ENCODE measurements around the gene FOXO1.

FOXO1 gene

DNA sequence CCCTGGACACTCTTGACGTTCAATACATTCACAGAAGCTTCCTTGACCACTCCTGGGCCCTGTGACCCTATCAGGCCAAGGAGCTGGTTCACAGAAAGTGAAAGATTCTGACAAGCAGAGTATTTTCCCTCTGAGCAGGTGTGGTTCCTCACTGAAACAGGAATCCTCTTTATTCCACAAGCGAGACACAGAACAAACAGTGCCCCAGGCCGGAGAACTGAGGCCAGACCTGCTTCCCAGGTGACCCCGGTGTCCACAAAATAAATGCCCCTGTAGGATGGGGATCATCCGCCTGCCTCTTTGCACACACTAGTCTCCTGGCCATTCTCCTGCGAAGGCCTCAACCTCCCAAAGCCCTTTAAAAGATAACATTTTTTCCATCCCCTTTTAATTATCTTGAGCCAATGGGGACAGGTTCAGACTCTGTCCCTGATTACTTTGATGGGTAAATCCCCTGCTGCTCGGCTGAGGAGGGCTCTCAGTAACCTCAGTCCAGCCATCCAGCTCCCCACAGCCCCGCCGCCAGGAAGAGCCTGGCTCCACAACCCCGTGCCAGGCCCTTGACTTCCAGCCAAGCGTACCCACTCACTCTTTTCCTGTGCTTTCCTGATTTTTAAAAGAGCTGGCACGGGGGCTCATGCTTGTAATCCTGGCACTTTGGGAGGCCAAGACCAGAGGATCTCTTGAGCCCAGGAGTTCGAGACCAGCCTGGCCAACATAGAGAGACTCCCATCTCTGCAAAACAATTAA lies 129.1 kb downstream of the FOXO1 start:
- Histone ChIP-seq H3K36me3 (ENCODE audit: insufficient read depth, low read depth, low read length) (no peaks in the 10 kb centered on the region), H3K9ac (ENCODE audit: low read depth, low read length) (no peak overlapping the region), H3K27ac (ENCODE audit: low read length) (no peak overlapping the region), H3K9me3 (ENCODE audit: insufficient read depth, low read depth, low read length) (no peaks in the 10 kb centered on the region), H3K4me1 (ENCODE audit: insufficient read depth, low read length) (peaks cover 19% of the 10 kb centered on the region), H3K27me3 (ENCODE audit: insufficient read depth, low read length) (no peaks in the 10 kb centered on the region), H3K4me3 (ENCODE audit: low read length) (no peak overlapping the region)

DNA sequence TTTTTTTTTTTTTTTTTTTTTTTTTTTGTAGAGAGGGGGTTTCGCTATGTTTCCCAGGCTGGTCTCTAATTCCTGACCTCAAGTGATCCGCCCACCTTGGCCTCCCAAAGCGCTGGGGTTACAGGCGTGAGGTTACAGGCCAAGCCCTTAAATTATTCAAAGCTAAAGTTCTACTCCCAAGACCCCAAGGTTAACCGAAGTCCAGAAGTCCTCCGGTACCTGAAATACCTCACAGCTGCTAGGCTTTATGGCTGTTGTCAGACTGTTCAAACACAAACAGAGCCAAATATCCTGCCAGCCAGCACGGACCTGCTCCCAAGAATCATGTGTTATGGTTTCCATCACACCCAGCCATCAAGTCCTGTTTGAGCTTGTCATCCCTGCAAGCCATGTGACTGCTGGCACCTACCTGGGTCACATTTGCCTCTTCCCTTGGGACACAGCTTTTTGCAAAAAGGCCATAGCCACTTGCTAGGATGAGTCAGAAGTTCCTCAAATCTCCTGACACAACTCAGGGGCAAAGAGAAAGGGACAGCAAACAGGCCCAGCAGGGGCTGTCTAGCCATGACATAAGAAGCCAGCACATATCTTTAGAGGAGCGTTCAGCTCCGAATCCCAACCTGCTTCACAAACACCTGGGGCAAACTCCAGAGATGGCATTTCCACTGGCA lies 129.9 kb downstream of the FOXO1 start:
- H3K36me3 ChIP-seq (ENCODE audit: insufficient read depth, low read depth, low read length), result no peaks in the 10 kb centered on the region
- no peak overlapping the region for H3K9ac ChIP-seq (ENCODE audit: low read depth, low read length)
- H3K27me3 ChIP-seq (ENCODE audit: insufficient read depth, low read length), result no peaks in the 10 kb centered on the region
- no peak overlapping the region for H3K4me3 ChIP-seq (ENCODE audit: low read length)
- H3K9me3 ChIP-seq (ENCODE audit: insufficient read depth, low read depth, low read length), result no peaks in the 10 kb centered on the region
- peaks cover 19% of the 10 kb centered on the region for H3K4me1 ChIP-seq (ENCODE audit: insufficient read depth, low read length)
- H3K27ac ChIP-seq (ENCODE audit: low read length), result no peak overlapping the region

DNA sequence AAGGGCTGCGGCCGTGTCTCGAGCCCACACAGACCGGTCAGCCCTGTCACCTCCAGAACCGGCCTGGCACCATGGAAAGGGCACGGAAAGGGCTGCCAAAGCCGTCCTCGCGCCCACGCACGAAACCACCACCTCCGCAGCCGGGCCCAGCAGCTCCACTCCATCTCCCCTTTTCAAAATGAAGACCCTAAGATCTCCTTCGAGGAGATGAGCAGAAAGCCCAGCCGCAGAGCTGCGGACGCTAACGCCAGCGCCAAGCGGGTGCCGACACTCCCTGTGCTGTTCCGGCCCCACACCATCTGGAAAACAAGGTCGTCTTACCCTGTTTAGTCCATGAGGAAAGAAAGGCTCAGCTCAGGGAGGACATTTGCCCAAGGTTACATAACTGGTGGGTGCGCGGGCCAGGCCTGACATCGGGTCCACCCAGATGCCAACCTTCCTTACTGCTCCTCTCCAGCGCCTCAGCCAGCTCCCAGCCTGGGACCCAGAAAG lies 131.1 kb downstream of the FOXO1 start:
- Histone ChIP-seq H3K27ac (ENCODE audit: low read length) (no peak overlapping the region), H3K4me3 (ENCODE audit: low read length) (no peak overlapping the region), H3K9me3 (ENCODE audit: insufficient read depth, low read depth, low read length) (no peaks in the 10 kb centered on the region), H3K9ac (ENCODE audit: low read depth, low read length) (no peak overlapping the region), H3K36me3 (ENCODE audit: insufficient read depth, low read depth, low read length) (no peaks in the 10 kb centered on the region), H3K27me3 (ENCODE audit: insufficient read depth, low read length) (no peaks in the 10 kb centered on the region), H3K4me1 (ENCODE audit: insufficient read depth, low read length) (peaks cover 16% of the 10 kb centered on the region)

DNA sequence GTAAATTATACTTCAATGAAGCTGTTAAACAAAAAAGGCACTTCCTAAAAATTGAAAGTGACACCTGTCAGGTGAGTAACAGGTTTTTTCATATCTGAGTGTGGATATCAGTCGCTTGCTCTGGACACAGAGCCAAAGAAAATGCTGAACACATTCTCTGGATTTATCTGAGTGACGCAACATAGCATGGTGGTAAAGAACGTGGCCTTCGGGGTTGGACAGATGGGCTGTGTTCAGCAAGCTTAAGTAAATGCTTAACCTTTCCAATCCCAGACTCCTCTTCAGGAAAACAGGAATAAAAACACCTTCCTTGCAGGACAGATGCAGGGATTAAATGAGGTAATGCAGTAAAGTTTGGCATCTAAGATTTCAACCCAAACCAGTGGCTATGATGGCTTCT lies 132.0 kb downstream of the FOXO1 start:
- H3K4me3 ChIP-seq (ENCODE audit: low read length), result no peak overlapping the region
- no peaks in the 10 kb centered on the region for H3K36me3 ChIP-seq (ENCODE audit: insufficient read depth, low read depth, low read length)
- no peaks in the 10 kb centered on the region for H3K27me3 ChIP-seq (ENCODE audit: insufficient read depth, low read length)
- no peak overlapping the region for H3K27ac ChIP-seq (ENCODE audit: low read length)
- no peak overlapping the region for H3K9ac ChIP-seq (ENCODE audit: low read depth, low read length)
- H3K9me3 ChIP-seq (ENCODE audit: insufficient read depth, low read depth, low read length), result no peaks in the 10 kb centered on the region
- peaks cover 7% of the 10 kb centered on the region for H3K4me1 ChIP-seq (ENCODE audit: insufficient read depth, low read length)

DNA sequence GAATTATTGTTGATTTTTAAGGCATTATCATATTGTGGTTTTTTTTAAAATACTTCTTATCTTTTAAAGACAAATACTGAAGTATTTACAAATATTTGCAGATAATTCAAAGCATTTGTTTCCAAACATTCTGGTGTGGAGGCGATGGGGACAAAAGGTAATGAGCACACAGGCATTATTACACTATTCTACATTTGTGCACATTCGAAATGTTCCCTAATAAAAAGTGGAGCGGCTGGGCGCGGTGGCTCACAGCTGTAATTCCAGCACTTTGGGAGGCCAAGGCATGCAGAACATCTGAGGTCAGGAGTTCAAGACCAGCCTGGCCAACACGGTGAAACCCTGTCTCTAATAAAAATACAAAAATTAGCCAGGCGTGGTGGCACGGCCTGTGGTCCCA lies 133.4 kb downstream of the FOXO1 start:
- Histone ChIP-seq H3K36me3 (ENCODE audit: insufficient read depth, low read depth, low read length) (no peaks in the 10 kb centered on the region), H3K27me3 (ENCODE audit: insufficient read depth, low read length) (no peaks in the 10 kb centered on the region), H3K27ac (ENCODE audit: low read length) (no peak overlapping the region), H3K9me3 (ENCODE audit: insufficient read depth, low read depth, low read length) (no peaks in the 10 kb centered on the region), H3K4me3 (ENCODE audit: low read length) (no peak overlapping the region), H3K4me1 (ENCODE audit: insufficient read depth, low read length) (peaks cover 7% of the 10 kb centered on the region; the same call in 1 of the 2 replicates), H3K9ac (ENCODE audit: low read depth, low read length) (no peak overlapping the region)

DNA sequence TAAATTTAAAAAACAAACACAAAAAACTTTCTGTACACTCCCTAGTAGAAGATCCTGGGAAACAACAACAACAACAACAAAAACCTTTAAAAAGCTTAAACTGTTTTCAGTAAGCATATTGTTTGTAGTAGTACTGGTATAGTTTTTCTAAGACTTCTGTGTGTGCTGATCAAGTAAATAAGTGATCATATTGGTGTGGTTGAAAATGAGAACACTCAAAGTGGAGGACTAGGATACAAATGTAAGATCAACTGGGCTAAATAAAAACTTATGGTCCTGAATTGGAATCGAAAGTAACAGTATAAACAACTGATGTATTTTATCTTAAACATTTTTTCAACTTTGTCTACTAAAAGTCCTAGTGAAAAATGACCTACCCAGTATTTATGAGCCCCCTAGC lies 135.5 kb downstream of the FOXO1 start:
- Histone ChIP-seq H3K27ac (ENCODE audit: low read length) (no peak overlapping the region), H3K27me3 (ENCODE audit: insufficient read depth, low read length) (no peaks in the 10 kb centered on the region), H3K4me1 (ENCODE audit: insufficient read depth, low read length) (no peaks in the 10 kb centered on the region), H3K9me3 (ENCODE audit: insufficient read depth, low read depth, low read length) (no peaks in the 10 kb centered on the region), H3K36me3 (ENCODE audit: insufficient read depth, low read depth, low read length) (no peaks in the 10 kb centered on the region), H3K4me3 (ENCODE audit: low read length) (no peak overlapping the region), H3K9ac (ENCODE audit: low read depth, low read length) (no peak overlapping the region)

DNA sequence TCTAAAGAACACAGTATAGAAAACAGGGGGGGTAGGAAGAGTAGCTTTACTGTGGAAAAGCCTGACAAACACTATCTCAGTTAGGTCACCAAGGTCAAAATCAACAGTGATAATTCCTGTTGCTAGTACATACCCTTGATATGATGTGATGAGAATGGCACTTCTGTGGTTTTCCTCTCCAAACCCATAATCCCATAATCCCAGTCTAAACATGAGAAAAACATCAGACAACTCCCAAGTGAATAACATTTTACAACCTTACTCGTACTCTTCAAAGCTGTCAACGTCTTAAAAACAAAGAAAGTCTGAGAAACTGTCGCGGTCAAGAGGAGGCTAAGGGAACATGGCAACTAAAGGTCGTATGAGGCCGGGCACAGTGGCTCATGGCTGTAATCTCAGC lies 137.6 kb downstream of the FOXO1 start:
- no peaks in the 10 kb centered on the region for H3K4me1 ChIP-seq (ENCODE audit: insufficient read depth, low read length)
- no peak overlapping the region for H3K4me3 ChIP-seq (ENCODE audit: low read length)
- H3K9ac ChIP-seq (ENCODE audit: low read depth, low read length), result no peak overlapping the region
- no peaks in the 10 kb centered on the region for H3K27me3 ChIP-seq (ENCODE audit: insufficient read depth, low read length)
- H3K27ac ChIP-seq (ENCODE audit: low read length), result no peak overlapping the region
- no peaks in the 10 kb centered on the region for H3K36me3 ChIP-seq (ENCODE audit: insufficient read depth, low read depth, low read length)
- H3K9me3 ChIP-seq (ENCODE audit: insufficient read depth, low read depth, low read length), result no peaks in the 10 kb centered on the region

DNA sequence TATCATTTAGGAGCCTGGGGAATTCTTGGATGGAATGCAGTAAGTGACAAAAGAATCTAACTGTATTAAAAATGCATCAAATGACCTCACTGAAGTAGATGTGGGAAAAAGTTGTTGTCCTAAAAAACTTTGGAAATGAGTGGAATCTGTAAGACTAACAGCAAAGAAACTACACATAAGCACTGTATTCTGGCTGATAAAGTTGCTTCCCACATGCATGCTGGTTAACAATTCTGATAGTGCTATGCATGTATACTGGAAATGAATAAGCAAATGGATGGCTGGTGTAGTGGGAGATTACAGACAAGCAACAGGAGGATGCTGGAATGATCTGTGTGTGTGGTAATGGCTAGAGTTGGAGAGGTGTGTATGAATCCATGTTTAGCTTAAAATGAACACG lies 138.5 kb downstream of the FOXO1 start:
- Histone ChIP-seq H3K27me3 (ENCODE audit: insufficient read depth, low read length) (no peaks in the 10 kb centered on the region), H3K36me3 (ENCODE audit: insufficient read depth, low read depth, low read length) (no peaks in the 10 kb centered on the region), H3K9me3 (ENCODE audit: insufficient read depth, low read depth, low read length) (no peaks in the 10 kb centered on the region), H3K4me1 (ENCODE audit: insufficient read depth, low read length) (no peaks in the 10 kb centered on the region), H3K4me3 (ENCODE audit: low read length) (no peak overlapping the region), H3K9ac (ENCODE audit: low read depth, low read length) (no peak overlapping the region), H3K27ac (ENCODE audit: low read length) (no peak overlapping the region)

DNA sequence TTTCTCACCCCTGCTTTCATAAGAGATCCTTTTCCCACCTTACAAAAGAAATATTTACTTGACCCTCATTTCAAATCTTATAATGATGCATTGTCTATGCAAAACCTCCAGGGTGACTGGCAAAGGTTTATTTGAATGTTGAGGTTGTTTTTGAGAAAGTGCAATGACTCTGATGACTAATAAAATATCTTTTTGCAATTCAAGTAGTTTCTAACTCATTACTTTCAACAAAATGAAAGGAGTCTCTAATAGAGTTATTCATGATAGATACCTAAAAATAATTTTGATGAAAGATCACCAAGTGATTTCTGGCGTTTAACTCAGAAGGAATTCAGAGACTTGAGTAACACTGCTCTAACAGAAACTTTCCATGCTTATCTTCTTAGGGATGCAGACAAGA lies 144.2 kb downstream of the FOXO1 start:
- Histone ChIP-seq H3K4me1 (ENCODE audit: insufficient read depth, low read length) (peaks cover 3% of the 10 kb centered on the region; the same call in 1 of the 2 replicates), H3K9ac (ENCODE audit: low read depth, low read length) (no peak overlapping the region), H3K27ac (ENCODE audit: low read length) (no peak overlapping the region), H3K9me3 (ENCODE audit: insufficient read depth, low read depth, low read length) (no peaks in the 10 kb centered on the region), H3K4me3 (ENCODE audit: low read length) (no peak overlapping the region), H3K36me3 (ENCODE audit: insufficient read depth, low read depth, low read length) (no peaks in the 10 kb centered on the region), H3K27me3 (ENCODE audit: insufficient read depth, low read length) (no peaks in the 10 kb centered on the region)

DNA sequence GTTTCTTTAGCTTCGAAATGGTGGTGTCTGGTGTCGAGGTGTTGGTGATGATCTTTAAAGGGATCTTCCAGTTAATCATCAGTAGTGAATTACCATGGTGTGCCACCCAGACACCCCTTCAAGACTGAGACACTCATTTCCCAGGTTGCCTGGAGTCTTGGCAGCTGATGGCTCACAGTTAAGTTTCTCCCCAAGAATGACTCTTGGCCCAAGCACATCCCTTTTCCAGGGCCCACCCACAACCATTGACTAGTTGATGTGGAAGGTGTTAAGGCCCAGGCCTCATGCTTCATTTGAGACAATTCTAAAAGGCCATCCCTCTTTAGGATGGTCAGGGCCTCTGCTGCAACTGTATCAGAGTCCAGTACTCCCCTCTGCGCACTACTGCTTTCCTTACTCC lies 145.5 kb downstream of the FOXO1 start:
- H3K27me3 ChIP-seq (ENCODE audit: insufficient read depth, low read length), result no peaks in the 10 kb centered on the region
- no peaks in the 10 kb centered on the region for H3K36me3 ChIP-seq (ENCODE audit: insufficient read depth, low read depth, low read length)
- peaks cover 3% of the 10 kb centered on the region; the same call in 1 of the 2 replicates for H3K4me1 ChIP-seq (ENCODE audit: insufficient read depth, low read length)
- no peaks in the 10 kb centered on the region for H3K9me3 ChIP-seq (ENCODE audit: insufficient read depth, low read depth, low read length)
- H3K27ac ChIP-seq (ENCODE audit: low read length), result no peak overlapping the region
- no peak overlapping the region for H3K4me3 ChIP-seq (ENCODE audit: low read length)
- no peak overlapping the region for H3K9ac ChIP-seq (ENCODE audit: low read depth, low read length)

DNA sequence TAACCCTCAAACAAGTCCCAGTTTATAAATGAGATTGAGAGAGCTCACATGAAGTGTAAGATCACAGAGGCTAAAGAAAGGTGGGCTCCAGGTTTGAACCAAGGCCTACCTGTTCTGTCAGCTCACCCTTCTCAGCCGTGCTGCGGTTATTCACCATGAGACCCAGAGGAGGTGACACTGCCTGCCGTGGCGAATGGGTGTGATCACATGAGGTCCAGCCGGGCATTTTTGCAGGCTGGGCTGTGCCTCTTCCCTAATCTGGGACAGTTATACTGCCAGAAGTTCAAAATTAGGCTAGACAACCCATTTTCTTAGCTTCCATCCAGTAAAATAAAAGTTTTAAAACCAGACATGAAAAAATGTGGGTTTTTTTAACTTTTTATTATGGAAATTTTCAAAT lies 146.8 kb downstream of the FOXO1 start:
- no peak overlapping the region for H3K9ac ChIP-seq (ENCODE audit: low read depth, low read length)
- H3K4me1 ChIP-seq (ENCODE audit: insufficient read depth, low read length), result peaks cover 3% of the 10 kb centered on the region; the same call in 1 of the 2 replicates
- H3K27ac ChIP-seq (ENCODE audit: low read length), result no peak overlapping the region
- no peaks in the 10 kb centered on the region for H3K27me3 ChIP-seq (ENCODE audit: insufficient read depth, low read length)
- H3K4me3 ChIP-seq (ENCODE audit: low read length), result no peak overlapping the region
- no peaks in the 10 kb centered on the region for H3K9me3 ChIP-seq (ENCODE audit: insufficient read depth, low read depth, low read length)
- no peaks in the 10 kb centered on the region for H3K36me3 ChIP-seq (ENCODE audit: insufficient read depth, low read depth, low read length)

DNA sequence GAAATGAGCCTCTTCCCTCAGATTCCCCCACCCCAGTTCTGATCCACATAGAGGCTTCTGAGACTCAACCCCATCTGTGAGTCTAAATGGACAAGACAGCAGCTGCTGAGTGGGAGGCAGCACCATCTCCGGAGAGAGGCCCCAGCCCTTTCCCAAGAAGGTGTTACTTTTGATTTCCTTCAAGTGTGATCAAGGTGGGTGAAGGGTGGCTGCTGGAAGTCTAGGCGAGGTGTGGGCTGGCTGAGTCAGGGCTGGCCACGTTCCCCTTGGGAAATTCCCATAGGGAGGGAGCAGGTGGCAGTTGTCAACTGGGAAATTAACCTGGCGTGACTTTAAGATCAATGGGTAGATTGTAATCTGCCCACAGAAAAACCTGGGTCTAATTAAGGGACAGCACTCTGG lies 148.0 kb downstream of the FOXO1 start:
- Histone ChIP-seq H3K4me1 (ENCODE audit: insufficient read depth, low read length) (peaks cover 3% of the 10 kb centered on the region; the same call in 1 of the 2 replicates), H3K27ac (ENCODE audit: low read length) (no peak overlapping the region), H3K9me3 (ENCODE audit: insufficient read depth, low read depth, low read length) (no peaks in the 10 kb centered on the region)

More for the DNA sequence above, 148.0 kb downstream of the FOXO1 start:
- no peaks in the 10 kb centered on the region for H3K36me3 ChIP-seq (ENCODE audit: insufficient read depth, low read depth, low read length)
- no peaks in the 10 kb centered on the region for H3K27me3 ChIP-seq (ENCODE audit: insufficient read depth, low read length)
- H3K4me3 ChIP-seq (ENCODE audit: low read length), result no peak overlapping the region
- no peak overlapping the region for H3K9ac ChIP-seq (ENCODE audit: low read depth, low read length)

All from iPS-20b (cell line).